ENCODE measurements around the gene ACOT2.
"Not testable (repeated sequence)": the region's sequence is repeated elsewhere in the genome, so short reads cannot be mapped to it uniquely, and the experiment has no call there.

Gene ACOT2

GRCh38 chr14:73569185-73569958 is at the start of gene ACOT2:
Gene ACOT2, plus strand, starts transcription at chr14:73569213. Its CDS starts 28 bp downstream, at chr14:73569241.
- DNase-seq (ENCODE audit: low read depth in 2 of 3, low spot score in 1 of 3): peak; percentile 70 to 79 (median 75)

GRCh38 chr14:73521229-73521628 is 47.8 kb upstream of the ACOT2 start:
- DNase-seq (ENCODE audit: low read depth in 2 of 3, low spot score in 1 of 3): no peak

GRCh38 chr14:73524493-73524892 is 44.5 kb upstream of the ACOT2 start:
- no peak for DNase-seq (ENCODE audit: low read depth in 2 of 3, low spot score in 1 of 3)

GRCh38 chr14:73526036-73526984 is 42.7 kb upstream of the ACOT2 start:
- no peak for DNase-seq (ENCODE audit: low read depth in 2 of 3, low spot score in 1 of 3)

GRCh38 chr14:73529356-73529755 is 39.7 kb upstream of the ACOT2 start:
- not testable (repeated sequence) for DNase-seq (ENCODE audit: low read depth in 2 of 3, low spot score in 1 of 3)

GRCh38 chr14:73531971-73532370 is 37.0 kb upstream of the ACOT2 start:
- DNase-seq (ENCODE audit: low read depth in 2 of 3, low spot score in 1 of 3): not testable (repeated sequence)

GRCh38 chr14:73537244-73538045 is 31.6 kb upstream of the ACOT2 start:
- peak in 2 of 3 donors; percentile 5 for DNase-seq (ENCODE audit: low read depth in 2 of 3, low spot score in 1 of 3)

GRCh38 chr14:73539017-73539416 is 30.0 kb upstream of the ACOT2 start:
- DNase-seq (ENCODE audit: low read depth in 2 of 3, low spot score in 1 of 3): peak; percentile 13 to 51 (median 25)

GRCh38 chr14:73542961-73543360 is 26.1 kb upstream of the ACOT2 start:
- not testable (repeated sequence) for DNase-seq (ENCODE audit: low read depth in 2 of 3, low spot score in 1 of 3)

- not testable (repeated sequence) for DNase-seq (ENCODE audit: low read depth in 2 of 3, low spot score in 1 of 3)
Measured at GRCh38 chr14:73545353-73545752, 23.7 kb upstream of the ACOT2 start.

GRCh38 chr14:73549097-73549496 is 19.9 kb upstream of the ACOT2 start:
- DNase-seq (ENCODE audit: low read depth in 2 of 3, low spot score in 1 of 3): not testable (repeated sequence)

- DNase-seq (ENCODE audit: low read depth in 2 of 3, low spot score in 1 of 3): not testable (repeated sequence)
Measured at GRCh38 chr14:73549889-73550524, 19.0 kb upstream of the ACOT2 start.

- no peak for DNase-seq (ENCODE audit: low read depth in 2 of 3, low spot score in 1 of 3)
Measured at GRCh38 chr14:73553845-73554244, 15.2 kb upstream of the ACOT2 start.

GRCh38 chr14:73557201-73557600 is 11.8 kb upstream of the ACOT2 start:
- DNase-seq (ENCODE audit: low read depth in 2 of 3, low spot score in 1 of 3): not testable (repeated sequence)

- DNase-seq (ENCODE audit: low read depth in 2 of 3, low spot score in 1 of 3): not testable (repeated sequence)
Measured at GRCh38 chr14:73558238-73558637, 10.8 kb upstream of the ACOT2 start.

- DNase-seq (ENCODE audit: low read depth in 2 of 3, low spot score in 1 of 3): not testable (repeated sequence)
Measured at GRCh38 chr14:73562256-73562655, 6.8 kb upstream of the ACOT2 start.

- not testable (repeated sequence) for DNase-seq (ENCODE audit: low read depth in 2 of 3, low spot score in 1 of 3)
Measured at GRCh38 chr14:73562696-73563095, 6.3 kb upstream of the ACOT2 start.

GRCh38 chr14:73566431-73566830 is 2.6 kb upstream of the ACOT2 start:
- DNase-seq (ENCODE audit: low read depth in 2 of 3, low spot score in 1 of 3): not testable (repeated sequence)

GRCh38 chr14:73566935-73567334 is 2.1 kb upstream of the ACOT2 start:
- not testable (repeated sequence) for DNase-seq (ENCODE audit: low read depth in 2 of 3, low spot score in 1 of 3)

- no peak for DNase-seq (ENCODE audit: low read depth in 2 of 3, low spot score in 1 of 3)
Measured at GRCh38 chr14:73567358-73567757, 1.7 kb upstream of the ACOT2 start.
